Omental fat pad (tissue), 4 donors: Measurements from ENCODE around the gene MYCBP. TPM values are rescaled to one million over a fixed set of nuclear protein-coding genes. Genes with fewer than 3 reads are reported as not detected.

Experiments used
- ATAC-seq: fragments of 150-250 bp; one replicate; pipeline ENCODE4 v1.9.1; 2016; ENCODE audit warnings: mild to moderate bottlenecking, moderate library complexity; ENCODE audit not compliant: low FRiP score
- DNase-seq: peaks from one replicate; pipeline ENCODE4 v3.0.0-alpha.2; 2019; ENCODE audit warnings: low spot score
- CTCF ChIP-seq, 3 donors: fragments of 450-650 bp; IDR thresholded peaks; one replicate each; pipeline ENCODE4 v1.5.1; 2016 to 2017; ENCODE audit warnings: antibody characterized with exemption in 3 of 3, mild to moderate bottlenecking in 3 of 3, moderate library complexity in 2 of 3
- total RNA-seq, 4 donors: library from RNA; depleted of rRNA; stranded (reverse); fragments of >200 nt; gene quantifications; one replicate each; pipeline ENCODE4 v1.1.0, GENCODE V29; 2016

MYCBP gene
- total RNA-seq, 4 donors from 2014 or later: 5.8 to 17.0 (median 9.3) TPM

GRCh38 chr1:38834221-38834782 lies 38.8 kb downstream of the MYCBP start:
- TF ChIP-seq CTCF (IDR thresholded peaks at IDR 0.05): no peak
- no peak for ATAC-seq
- DNase-seq: no peak

- ATAC-seq (no peak), DNase-seq (no peak)
- no peak for TF ChIP-seq CTCF (IDR thresholded peaks at IDR 0.05)
Observed at GRCh38 chr1:38833146-38833545, 40.0 kb downstream of the MYCBP start.

GRCh38 chr1:38832370-38832734 lies 40.8 kb downstream of the MYCBP start:
- DNase-seq (no peak), ATAC-seq (no peak)
- no peak for TF ChIP-seq CTCF (IDR thresholded peaks at IDR 0.05)

GRCh38 chr1:38831731-38832369 lies 41.3 kb downstream of the MYCBP start:
- no peak for DNase-seq
- no peak for TF ChIP-seq CTCF (IDR thresholded peaks at IDR 0.05)
- ATAC-seq: no peak

GRCh38 chr1:38829368-38829767 lies 43.8 kb downstream of the MYCBP start:
- DNase-seq (no peak), ATAC-seq (no peak)
- no peak for TF ChIP-seq CTCF (IDR thresholded peaks at IDR 0.05)

- DNase-seq: no peak
- TF ChIP-seq CTCF (IDR thresholded peaks at IDR 0.05): no peak
- no peak for ATAC-seq
Observed at GRCh38 chr1:38827318-38827717, 45.8 kb downstream of the MYCBP start.

- ATAC-seq (no peak), DNase-seq (no peak)
- no peak for TF ChIP-seq CTCF (IDR thresholded peaks at IDR 0.05)
Observed at GRCh38 chr1:38826886-38827285, 46.3 kb downstream of the MYCBP start.
